ENCODE data around the gene SLC27A1.
"Not testable (repeated sequence)": the region's sequence is repeated elsewhere in the genome, so short reads cannot be mapped to it uniquely, and the experiment has no call there.

SLC27A1 gene

DNA sequence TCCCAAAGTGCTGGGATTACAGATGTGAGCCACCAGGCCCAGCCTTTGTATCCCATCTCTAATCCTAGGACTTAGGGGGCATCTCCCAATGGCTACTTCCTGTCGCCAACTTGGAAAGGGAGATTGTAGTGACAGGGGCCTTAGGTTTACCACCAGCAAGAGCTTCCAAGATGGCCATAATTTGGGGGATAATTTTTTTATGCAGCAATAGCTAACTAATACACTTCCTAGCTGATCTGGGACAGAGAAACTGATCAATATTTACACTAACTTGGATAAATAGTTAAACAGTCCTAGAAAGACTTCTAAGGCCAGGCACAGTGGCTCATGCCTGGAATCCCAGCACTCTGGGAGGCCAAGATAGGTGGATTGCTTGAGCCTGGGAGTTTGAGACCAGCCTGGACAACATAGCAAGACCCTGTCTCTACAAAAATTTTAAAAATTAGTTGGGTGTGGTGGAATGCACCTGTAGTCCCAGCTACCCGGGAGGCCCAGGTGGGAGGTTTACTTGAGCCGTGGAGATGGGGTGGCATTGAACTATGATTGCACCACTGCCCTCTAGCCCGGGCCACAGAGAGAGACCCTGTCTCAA lies 79.8 kb downstream of the SLC27A1 start:
- H3K9me3 ChIP-seq (ENCODE audit: control insufficient read depth, insufficient read depth, low read depth, low read length), result no peaks in the 10 kb centered on the region
- no peaks in the 10 kb centered on the region for H3K36me3 ChIP-seq (ENCODE audit: control insufficient read depth in 2 of 2, insufficient read depth in 1 of 2, low read length in 2 of 2)
- no peak overlapping the region for H3K4me3 ChIP-seq (ENCODE audit: low read depth, low read length)
- POLR2A ChIA-PET, result no interaction called here
- no peaks in the 10 kb centered on the region for H3K4me1 ChIP-seq (ENCODE audit: control insufficient read depth, insufficient read depth, low read length)
- CTCF ChIA-PET, result interaction anchor here (0.7 kb wide), 1 partner anchor 938 kb away, joined by 3 read pairs; no protein-coding TSS in a partner anchor
- TF ChIP-seq ZNF843 (tag by site-specific recombination; IDR thresholded peaks at IDR 0.05) (no peak), ZNF121 (tag by site-specific recombination; IDR thresholded peaks at IDR 0.05) (0 out of 2 replicates have a peak, but pooled peaks have one; percentile 49)
- no peak overlapping the region for H3K27ac ChIP-seq (ENCODE audit: extremely low read depth, low read depth, low read length)

DNA sequence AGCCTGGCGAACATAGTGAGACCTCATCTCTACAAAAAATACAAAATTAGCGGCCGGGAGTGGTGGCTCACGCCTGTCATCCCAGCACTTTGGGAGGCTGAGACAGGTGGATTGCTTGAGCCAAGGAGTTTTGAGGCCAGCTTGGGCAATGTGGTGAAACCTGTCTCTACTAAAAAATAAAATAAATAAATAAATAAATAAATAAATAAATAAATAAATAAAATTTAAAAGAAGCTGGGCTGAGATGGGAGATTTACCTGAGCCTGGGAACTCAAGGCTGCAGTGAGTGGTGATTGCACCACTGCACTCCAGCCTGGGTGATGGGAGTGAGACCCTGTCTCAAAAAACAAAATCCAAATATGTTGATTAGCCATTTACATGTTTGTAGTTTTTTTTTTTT lies 82.4 kb downstream of the SLC27A1 start:
- TF ChIP-seq ZXDB (tag by site-specific recombination; IDR thresholded peaks at IDR 0.05) (peak; percentile 61; the same call in 1 of the 2 replicates), ZNF558 (tag by site-specific recombination; IDR thresholded peaks at IDR 0.05) (peak; percentile 67), ZBTB8A (tag by site-specific recombination; IDR thresholded peaks at IDR 0.05) (peak; percentile 77), ZNF292 (tag by site-specific recombination; IDR thresholded peaks at IDR 0.05; ENCODE audit: borderline replicate concordance, low read depth) (0 out of 2 replicates have a peak, but pooled peaks have one; percentile 31), ZNF654 (tag by site-specific recombination; IDR thresholded peaks at IDR 0.05; ENCODE audit: low read depth) (peak; percentile 29; the same call in 1 of the 2 replicates), ZNF623 (tag by site-specific recombination; IDR thresholded peaks at IDR 0.05) (peak; percentile 82), ZBTB11 (tag by site-specific recombination; conservative IDR thresholded peaks at IDR 0.05; ENCODE audit: low read depth) (peak; percentile 66), ZNF394 (tag by site-specific recombination; IDR thresholded peaks at IDR 0.05; ENCODE audit: borderline replicate concordance) (peak; percentile 90; the same call in 1 of the 2 replicates), ZNF138 (tag by site-specific recombination; IDR thresholded peaks at IDR 0.05; ENCODE audit: borderline replicate concordance) (0 out of 2 replicates have a peak, but pooled peaks have one; percentile 56), ZNF426 (tag by site-specific recombination; IDR thresholded peaks at IDR 0.05) (peak; percentile 85), ZNF518A (tag by site-specific recombination; conservative IDR thresholded peaks at IDR 0.05; ENCODE audit: low read depth) (peak; percentile 87), ZBTB21 (tag by site-specific recombination; IDR thresholded peaks at IDR 0.05) (0 out of 2 replicates have a peak, but pooled peaks have one; percentile 16), ZNF629 (tag by site-specific recombination; IDR thresholded peaks at IDR 0.05) (0 out of 2 replicates have a peak, but pooled peaks have one; percentile 34), ZNF433 (tag by site-specific recombination; IDR thresholded peaks at IDR 0.05; ENCODE audit: low read depth) (peak; percentile 32; the same call in 1 of the 2 replicates), REST (tag by site-specific recombination; IDR thresholded peaks at IDR 0.05) (peak; percentile 59; the same call in 1 of the 2 replicates), ZNF664 (tag by site-specific recombination; IDR thresholded peaks at IDR 0.05) (peak; percentile 59; the same call in 1 of the 2 replicates)
- TF ChIP-seq, protein P1, sequence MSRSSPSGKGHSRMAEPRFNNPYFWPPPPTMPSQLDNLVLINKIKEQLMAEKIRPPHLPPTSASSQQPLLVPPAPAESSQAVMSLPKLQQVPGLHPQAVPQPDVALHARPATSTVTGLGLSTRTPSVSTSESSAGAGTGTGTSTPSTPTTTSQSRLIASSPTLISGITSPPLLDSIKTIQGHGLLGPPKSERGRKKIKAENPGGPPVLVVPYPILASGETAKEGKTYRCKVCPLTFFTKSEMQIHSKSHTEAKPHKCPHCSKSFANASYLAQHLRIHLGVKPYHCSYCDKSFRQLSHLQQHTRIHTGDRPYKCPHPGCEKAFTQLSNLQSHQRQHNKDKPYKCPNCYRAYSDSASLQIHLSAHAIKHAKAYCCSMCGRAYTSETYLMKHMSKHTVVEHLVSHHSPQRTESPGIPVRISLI (tag by site-specific recombination; IDR thresholded peaks at IDR 0.05), result peak; percentile 53; the same call in 1 of the 2 replicates
- POLR2A ChIA-PET, result interaction anchor here (1.0 kb wide), 1 partner anchor 53 kb away, joined by 4 read pairs; no protein-coding TSS in a partner anchor
- not testable (repeated sequence) for H3K36me3 ChIP-seq (ENCODE audit: control insufficient read depth in 2 of 2, insufficient read depth in 1 of 2, low read length in 2 of 2); H3K4me1 ChIP-seq (ENCODE audit: control insufficient read depth, insufficient read depth, low read length); H3K27ac ChIP-seq (ENCODE audit: extremely low read depth, low read depth, low read length); H3K9me3 ChIP-seq (ENCODE audit: control insufficient read depth, insufficient read depth, low read depth, low read length); H3K4me3 ChIP-seq (ENCODE audit: low read depth, low read length)
- CTCF ChIA-PET, result interaction anchor here (1.3 to 1.5 kb wide), 4 partner anchors 21 to 214 kb away, joined by 4 to 6 read pairs (median 5); no protein-coding TSS in a partner anchor
